ENCODE results near the gene ZNF609. TPM values are rescaled to one million over a fixed set of nuclear protein-coding genes. Genes with fewer than 3 reads are reported as not detected.
"Not testable (repeated sequence)": the region's sequence is repeated elsewhere in the genome, so short reads cannot be mapped to it uniquely, and the experiment has no call there.

ZNF609 gene
- total RNA-seq, 1 donor from 2014 or later, result 33.1 TPM

- Histone ChIP-seq H3K27me3 (no peaks in the 10 kb centered on the region), H3K36me3 (no peaks in the 10 kb centered on the region), H3K9me3 (no peaks in the 10 kb centered on the region), H3K4me1 (peaks cover 48% of the 10 kb centered on the region), H3K27ac (no peak overlapping the region), H3K4me3 (no peak overlapping the region)
- no peak for DNase-seq (ENCODE audit: extremely low spot score in 2 of 2)
- intact Hi-C loops (cut with DNase I), result no loop called here
- TF ChIP-seq, protein P1, sequence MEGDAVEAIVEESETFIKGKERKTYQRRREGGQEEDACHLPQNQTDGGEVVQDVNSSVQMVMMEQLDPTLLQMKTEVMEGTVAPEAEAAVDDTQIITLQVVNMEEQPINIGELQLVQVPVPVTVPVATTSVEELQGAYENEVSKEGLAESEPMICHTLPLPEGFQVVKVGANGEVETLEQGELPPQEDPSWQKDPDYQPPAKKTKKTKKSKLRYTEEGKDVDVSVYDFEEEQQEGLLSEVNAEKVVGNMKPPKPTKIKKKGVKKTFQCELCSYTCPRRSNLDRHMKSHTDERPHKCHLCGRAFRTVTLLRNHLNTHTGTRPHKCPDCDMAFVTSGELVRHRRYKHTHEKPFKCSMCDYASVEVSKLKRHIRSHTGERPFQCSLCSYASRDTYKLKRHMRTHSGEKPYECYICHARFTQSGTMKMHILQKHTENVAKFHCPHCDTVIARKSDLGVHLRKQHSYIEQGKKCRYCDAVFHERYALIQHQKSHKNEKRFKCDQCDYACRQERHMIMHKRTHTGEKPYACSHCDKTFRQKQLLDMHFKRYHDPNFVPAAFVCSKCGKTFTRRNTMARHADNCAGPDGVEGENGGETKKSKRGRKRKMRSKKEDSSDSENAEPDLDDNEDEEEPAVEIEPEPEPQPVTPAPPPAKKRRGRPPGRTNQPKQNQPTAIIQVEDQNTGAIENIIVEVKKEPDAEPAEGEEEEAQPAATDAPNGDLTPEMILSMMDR (IDR thresholded peaks at IDR 0.05), result no peak
- TF ChIP-seq POLR2A (IDR thresholded peaks at IDR 0.05), result no peak
- TF ChIP-seq POLR2AphosphoS5 (IDR thresholded peaks at IDR 0.05; ENCODE audit: insufficient read depth in 1 of 2, low read depth in 1 of 2), result no peak
Measured at GRCh38 chr15:64624242-64624641, 163.9 kb downstream of the ZNF609 start.

DNA sequence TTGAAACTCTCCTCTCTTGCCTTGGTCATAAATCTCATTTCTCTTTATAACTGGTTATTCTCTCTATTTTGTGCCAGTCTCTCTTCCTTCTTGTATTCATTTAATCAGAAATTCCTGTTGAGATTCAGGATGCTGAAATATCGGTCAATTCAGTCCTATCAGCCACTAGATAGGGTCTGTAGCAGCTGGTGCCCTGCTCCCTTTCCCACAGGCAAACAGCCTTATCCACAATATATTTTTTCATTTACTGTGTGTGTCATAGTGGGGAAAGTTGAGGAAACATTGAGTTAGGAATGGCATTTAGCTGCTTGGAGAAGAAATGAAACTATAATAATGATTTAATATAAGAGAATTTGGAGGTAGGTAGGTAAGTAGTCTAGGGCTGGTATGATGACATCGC lies 168.7 kb downstream of the ZNF609 start:
- H3K9me3 ChIP-seq, result no peaks in the 10 kb centered on the region
- no peaks in the 10 kb centered on the region for H3K27me3 ChIP-seq
- DNase-seq (ENCODE audit: extremely low spot score in 2 of 2), result no peak
- intact Hi-C loops (cut with DNase I), result no loop called here
- no peak for TF ChIP-seq POLR2AphosphoS5 (IDR thresholded peaks at IDR 0.05; ENCODE audit: insufficient read depth in 1 of 2, low read depth in 1 of 2)
- TF ChIP-seq, protein P1 (IDR thresholded peaks at IDR 0.05), result no peak
- no peak for TF ChIP-seq POLR2A (IDR thresholded peaks at IDR 0.05)
- peaks cover 9% of the 10 kb centered on the region for H3K4me1 ChIP-seq
- H3K4me3 ChIP-seq, result no peak overlapping the region
- H3K27ac ChIP-seq, result no peak overlapping the region
- H3K36me3 ChIP-seq, result no peaks in the 10 kb centered on the region

DNA sequence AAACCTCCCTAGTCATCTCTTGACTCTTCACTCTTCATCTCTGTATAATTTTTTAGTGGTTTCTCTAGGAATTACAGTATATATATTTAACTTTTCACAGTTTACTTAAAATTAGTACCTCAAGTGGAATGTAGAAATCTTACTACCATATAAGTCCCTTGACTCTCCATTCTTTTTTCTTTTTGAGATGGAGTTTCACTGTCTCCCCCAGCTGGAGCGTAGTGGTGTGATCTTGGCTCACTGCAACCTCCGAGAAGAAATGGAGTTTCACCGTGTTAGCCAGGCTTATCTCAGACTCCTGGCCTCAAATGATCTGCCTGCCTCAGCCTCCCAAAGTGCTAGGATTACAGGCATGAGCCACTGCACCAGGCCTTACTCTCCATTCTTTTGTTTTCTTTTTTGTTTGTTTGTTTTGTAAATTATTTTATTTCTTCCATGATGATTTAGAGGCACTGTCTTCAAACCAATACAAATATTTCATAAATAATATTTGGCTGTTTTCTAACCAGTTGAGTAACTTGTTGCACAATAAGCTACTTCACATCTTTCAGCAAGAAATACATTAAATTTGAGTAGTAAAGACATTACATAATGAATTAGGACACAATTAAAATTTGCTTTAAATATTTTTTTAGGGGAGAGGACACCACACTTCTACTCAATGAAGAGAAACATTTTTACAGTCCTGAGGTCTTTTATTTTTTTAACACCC lies 170.2 kb downstream of the ZNF609 start:
- Histone ChIP-seq H3K9me3 (no peaks in the 10 kb centered on the region), H3K36me3 (no peaks in the 10 kb centered on the region), H3K4me1 (peaks cover 17% of the 10 kb centered on the region), H3K27me3 (no peaks in the 10 kb centered on the region), H3K4me3 (no peak overlapping the region), H3K27ac (no peak overlapping the region)
- no peak for DNase-seq (ENCODE audit: extremely low spot score in 2 of 2)
- TF ChIP-seq POLR2AphosphoS5 (IDR thresholded peaks at IDR 0.05; ENCODE audit: insufficient read depth in 1 of 2, low read depth in 1 of 2) (no peak), POLR2A (IDR thresholded peaks at IDR 0.05) (no peak)
- TF ChIP-seq, protein P1 (IDR thresholded peaks at IDR 0.05), result no peak
- intact Hi-C loops (cut with DNase I), result no loop called here

DNA sequence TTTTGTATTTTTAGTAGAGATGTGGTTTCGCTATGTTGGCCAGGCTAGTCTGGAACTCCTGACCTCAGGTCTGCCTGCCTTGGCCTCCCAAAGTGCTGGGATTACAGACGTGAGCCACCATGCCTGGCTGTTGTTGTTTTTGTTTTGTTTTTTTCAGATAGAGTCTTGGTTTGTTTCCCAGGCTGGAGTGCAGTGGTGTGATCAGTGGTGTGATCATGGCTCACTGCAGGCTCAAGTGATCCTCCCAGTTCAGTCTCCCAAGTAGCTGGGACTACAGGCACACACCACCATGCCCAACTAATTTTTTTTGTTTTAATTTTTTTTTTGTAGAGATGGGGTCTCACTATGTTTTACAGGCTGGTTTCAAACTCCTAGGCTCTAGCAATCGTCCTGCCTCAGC lies 172.3 kb downstream of the ZNF609 start:
- peaks cover 28% of the 10 kb centered on the region for H3K4me1 ChIP-seq
- H3K4me3 ChIP-seq; DNase-seq (ENCODE audit: extremely low spot score in 2 of 2); H3K27me3 ChIP-seq; H3K9me3 ChIP-seq; intact Hi-C loops (cut with DNase I); H3K27ac ChIP-seq; H3K36me3 ChIP-seq: not testable (repeated sequence)

GRCh38 chr15:64633332-64633731 lies 173.0 kb downstream of the ZNF609 start:
- H3K27ac ChIP-seq, result no peak overlapping the region
- no peak overlapping the region for H3K4me3 ChIP-seq
- no peak for DNase-seq (ENCODE audit: extremely low spot score in 2 of 2)
- no peaks in the 10 kb centered on the region for H3K36me3 ChIP-seq
- intact Hi-C loops (cut with DNase I), result no loop called here
- H3K4me1 ChIP-seq, result peaks cover 28% of the 10 kb centered on the region
- no peaks in the 10 kb centered on the region for H3K9me3 ChIP-seq
- no peak for TF ChIP-seq POLR2AphosphoS5 (IDR thresholded peaks at IDR 0.05; ENCODE audit: insufficient read depth in 1 of 2, low read depth in 1 of 2)
- no peak for TF ChIP-seq POLR2A (IDR thresholded peaks at IDR 0.05)
- TF ChIP-seq, protein P1 (IDR thresholded peaks at IDR 0.05), result no peak
- no peaks in the 10 kb centered on the region for H3K27me3 ChIP-seq
